ENCODE results near the gene TLR10. TPM values are rescaled to one million over a fixed set of nuclear protein-coding genes. Genes with fewer than 3 reads are reported as not detected.

The TLR10 gene
- total RNA-seq, 1 experiment from 2014 or later = not detected

GRCh38 chr4:38762560-38762959 lies 20.2 kb downstream of the TLR10 start:
- ChIA-PET CTCF (no interaction called here), POLR2A (ENCODE audit: low non-redundant PET) (no interaction called here)
- Histone ChIP-seq H3K9me3 (ENCODE audit: low read depth, low read length, poor library complexity, severe bottlenecking) (no peaks in the 10 kb centered on the region), H3K4me3 (ENCODE audit: low read depth, low read length, poor library complexity, severe bottlenecking) (no peak overlapping the region), H3K36me3 (ENCODE audit: insufficient read depth, low read length, poor library complexity, severe bottlenecking) (no peaks in the 10 kb centered on the region), H3K27me3 (replicated peaks; ENCODE audit: insufficient read depth, low read depth, low read length, poor library complexity) (no peaks in the 10 kb centered on the region), H3K4me1 (ENCODE audit: insufficient read depth, low read length, poor library complexity, severe bottlenecking) (no peaks in the 10 kb centered on the region), H3K27ac (ENCODE audit: low read depth, low read length, poor library complexity, severe bottlenecking) (no peak overlapping the region)
- no TSS peak for BruUV-seq (replicated peaks)
- TF ChIP-seq EZH2 (IDR thresholded peaks at IDR 0.05; ENCODE audit: borderline replicate concordance, low read depth, low read length, poor library complexity, severe bottlenecking) (no peak), CTCF (conservative IDR thresholded peaks at IDR 0.05; ENCODE audit: low read depth, low read length) (no peak)
- intact Hi-C loops (cut with micrococcal nuclease; ENCODE audit: unreplicated experiment) = no loop called here
- no peak for DNase-seq (ENCODE audit: low spot score)

- no TSS peak for BruUV-seq (replicated peaks)
- no peak for DNase-seq (ENCODE audit: low spot score)
- no peaks in the 10 kb centered on the region for H3K27me3 ChIP-seq (replicated peaks; ENCODE audit: insufficient read depth, low read depth, low read length, poor library complexity)
- no peaks in the 10 kb centered on the region for H3K36me3 ChIP-seq (ENCODE audit: insufficient read depth, low read length, poor library complexity, severe bottlenecking)
- ChIA-PET POLR2A (ENCODE audit: low non-redundant PET) (no interaction called here), CTCF (interaction anchor here (0.6 to 1.1 kb wide), 5 partner anchors 23 to 1467 kb away, joined by 3 to 9 read pairs (median 4); partner anchors contain the start of gene TLR10)
- H3K4me1 ChIP-seq (ENCODE audit: insufficient read depth, low read length, poor library complexity, severe bottlenecking) = no peaks in the 10 kb centered on the region
- no peak for TF ChIP-seq EZH2 (IDR thresholded peaks at IDR 0.05; ENCODE audit: borderline replicate concordance, low read depth, low read length, poor library complexity, severe bottlenecking)
- TF ChIP-seq CTCF (conservative IDR thresholded peaks at IDR 0.05; ENCODE audit: low read depth, low read length) = 0 out of 2 replicates have a peak, but pooled peaks have one; percentile 6
- no peaks in the 10 kb centered on the region for H3K9me3 ChIP-seq (ENCODE audit: low read depth, low read length, poor library complexity, severe bottlenecking)
- H3K4me3 ChIP-seq (ENCODE audit: low read depth, low read length, poor library complexity, severe bottlenecking) = no peak overlapping the region
- intact Hi-C loops (cut with micrococcal nuclease; ENCODE audit: unreplicated experiment) = loop anchor here (2.0 to 5.0 kb wide), 2 partner anchors 97 to 378 kb away; partner anchors contain the start of gene TLR6
- H3K27ac ChIP-seq (ENCODE audit: low read depth, low read length, poor library complexity, severe bottlenecking) = no peak overlapping the region
Measured at GRCh38 chr4:38759790-38760122, 23.0 kb downstream of the TLR10 start.

- Histone ChIP-seq H3K27me3 (replicated peaks; ENCODE audit: insufficient read depth, low read depth, low read length, poor library complexity) (no peaks in the 10 kb centered on the region), H3K27ac (ENCODE audit: low read depth, low read length, poor library complexity, severe bottlenecking) (no peak overlapping the region), H3K36me3 (ENCODE audit: insufficient read depth, low read length, poor library complexity, severe bottlenecking) (no peaks in the 10 kb centered on the region), H3K4me3 (ENCODE audit: low read depth, low read length, poor library complexity, severe bottlenecking) (no peak overlapping the region), H3K4me1 (ENCODE audit: insufficient read depth, low read length, poor library complexity, severe bottlenecking) (no peaks in the 10 kb centered on the region), H3K9me3 (ENCODE audit: low read depth, low read length, poor library complexity, severe bottlenecking) (no peaks in the 10 kb centered on the region)
- BruUV-seq (replicated peaks) = no TSS peak
- POLR2A ChIA-PET (ENCODE audit: low non-redundant PET) = no interaction called here
- TF ChIP-seq CTCF (conservative IDR thresholded peaks at IDR 0.05; ENCODE audit: low read depth, low read length) (peak; percentile 80), EZH2 (IDR thresholded peaks at IDR 0.05; ENCODE audit: borderline replicate concordance, low read depth, low read length, poor library complexity, severe bottlenecking) (no peak)
- intact Hi-C loops (cut with micrococcal nuclease; ENCODE audit: unreplicated experiment) = loop anchor here (2.0 to 5.0 kb wide), 2 partner anchors 98 to 378 kb away; partner anchors contain the start of gene TLR6
- CTCF ChIA-PET = interaction anchor here (0.5 to 1.1 kb wide), 5 partner anchors 24 to 833 kb away, joined by 3 to 9 read pairs (median 5); partner anchors contain the start of gene TLR10
- DNase-seq (ENCODE audit: low spot score) = peak; percentile 62
Measured at GRCh38 chr4:38759113-38759789, 23.5 kb downstream of the TLR10 start.
